Activated CD8-positive, alpha-beta T cell treated with anti-CD3 and anti-CD28 coated beads for 36 hours (primary cell): ENCODE results near the gene DOCK3. TPM values are rescaled to one million over a fixed set of nuclear protein-coding genes. Genes with fewer than 3 reads are reported as not detected.

ENCODE experiments used
- ATAC-seq: fragments of 200-7000 bp; cut with Tn5 transposase; one replicate; pipeline ENCODE4 v1.10.0; 2021; ENCODE audit warnings: mild to moderate bottlenecking, moderate library complexity
- CTCF ChIA-PET: fragments of 350-600 bp; sonication (Branson Sonifier 250); formaldehyde crosslinking; loops from one replicate; lab custom pipeline; 2021; ENCODE audit warnings: antibody characterized with exemption; lab: Charles Lee
- POLR2A ChIA-PET: fragments of 350-600 bp; sonication (Branson Sonifier 250); formaldehyde crosslinking; loops from one replicate; lab custom pipeline; 2021; ENCODE audit warnings: antibody characterized with exemption; lab: Charles Lee
- DNase-seq: peaks from one replicate; pipeline ENCODE4 v3.0.0-alpha.2; 2020
- H3K27ac Mint-ChIP-seq: one replicate; pipeline ENCODE4 v1.8.0; 2021; ENCODE audit warnings: mild to moderate bottlenecking, mixed read lengths
- H3K27me3 Mint-ChIP-seq: one replicate; pipeline ENCODE4 v1.8.0; 2021; ENCODE audit warnings: mixed read lengths
- H3K36me3 Mint-ChIP-seq: one replicate; pipeline ENCODE4 v1.8.0; 2021; ENCODE audit warnings: low read depth, mixed read lengths
- H3K4me1 Mint-ChIP-seq: one replicate; pipeline ENCODE4 v1.8.0; 2021; ENCODE audit warnings: low read depth, mixed read lengths
- H3K4me3 Mint-ChIP-seq: one replicate; pipeline ENCODE4 v1.8.0; 2021; ENCODE audit warnings: mild to moderate bottlenecking, moderate library complexity, mixed read lengths
- H3K9me3 Mint-ChIP-seq: one replicate; pipeline ENCODE4 v1.8.0; 2021; ENCODE audit warnings: mixed read lengths
- CTCF ChIP-seq: fragments of 200-600 bp; IDR thresholded peaks from one replicate; pipeline ENCODE4 v1.8.0; 2022; ENCODE audit warnings: antibody characterized with exemption, mild to moderate bottlenecking
- intact Hi-C: fragments of 100-400 bp; cut with micrococcal nuclease; formaldehyde crosslinking; loops from one replicate; pipeline ENCODE4 v1.10.0; 2022
- total RNA-seq, 2 experiments: library from RNA; stranded (reverse); gene quantifications; one replicate each; pipeline ENCODE4 v1.2.3, GENCODE V29; 2021

The DOCK3 gene
- total RNA-seq, 2 experiments from 2014 or later = 3.6 to 4.2 TPM

DNA sequence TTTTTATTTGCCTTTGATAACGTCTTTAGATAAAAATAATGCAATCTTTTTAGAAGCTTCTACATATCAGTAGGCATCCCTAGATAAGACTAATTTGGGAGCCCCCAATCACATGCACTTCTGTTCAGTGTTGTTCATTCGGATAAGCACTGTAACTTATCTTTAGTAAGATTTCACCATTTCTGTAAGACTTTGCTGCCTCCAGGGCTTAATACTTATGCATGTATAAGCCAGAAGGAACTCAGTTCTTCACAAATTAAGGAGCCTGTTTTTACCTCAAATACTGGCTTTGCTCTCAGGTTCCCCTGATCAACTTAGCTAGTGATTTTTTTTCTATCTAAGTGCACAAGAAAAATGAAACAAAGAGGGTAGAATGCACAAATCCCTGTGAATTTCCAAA is 20.3 kb downstream of the DOCK3 start:
- Mint-ChIP-seq H3K27ac (no peak overlapping the region), H3K4me3 (no peak overlapping the region), H3K9me3 (peaks cover 10% of the 10 kb centered on the region), H3K4me1 (no peaks in the 10 kb centered on the region), H3K36me3 (peaks cover 4% of the 10 kb centered on the region), H3K27me3 (peaks cover 2% of the 10 kb centered on the region)
- ChIA-PET CTCF (no interaction called here), POLR2A (no interaction called here)
- no peak for ATAC-seq
- no peak for TF ChIP-seq CTCF
- no peak for DNase-seq
- intact Hi-C loops = no loop called here

DNA sequence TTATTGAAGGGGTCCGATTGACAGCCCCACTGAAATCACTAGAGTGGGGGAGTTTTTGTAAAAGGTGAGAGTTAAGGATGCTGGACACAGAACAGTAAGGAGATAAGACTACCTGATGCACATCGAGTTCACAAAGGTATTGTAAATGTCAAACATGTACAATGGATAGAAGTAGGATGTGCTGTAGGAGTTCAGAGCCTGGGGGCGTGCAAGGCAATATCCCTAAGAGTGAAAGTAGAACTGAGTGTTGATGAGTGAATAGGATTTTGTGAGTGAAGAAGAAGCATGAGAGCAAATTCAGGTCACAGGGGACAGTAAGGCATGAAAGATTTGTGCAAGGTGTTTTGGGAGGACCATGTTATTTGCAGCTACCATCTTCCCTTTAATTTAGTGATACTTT is 21.5 kb downstream of the DOCK3 start:
- ATAC-seq (no peak), DNase-seq (no peak)
- ChIA-PET CTCF (no interaction called here), POLR2A (no interaction called here)
- peaks cover 4% of the 10 kb centered on the region for H3K36me3 Mint-ChIP-seq
- H3K4me1 Mint-ChIP-seq = no peaks in the 10 kb centered on the region
- H3K27ac Mint-ChIP-seq = no peak overlapping the region
- no peak for TF ChIP-seq CTCF
- intact Hi-C loops = no loop called here
- H3K27me3 Mint-ChIP-seq = peaks cover 2% of the 10 kb centered on the region
- no peak overlapping the region for H3K4me3 Mint-ChIP-seq
- H3K9me3 Mint-ChIP-seq = peaks cover 10% of the 10 kb centered on the region

- ChIA-PET POLR2A (no interaction called here), CTCF (no interaction called here)
- DNase-seq (no peak), ATAC-seq (no peak)
- Mint-ChIP-seq H3K27me3 (peaks cover 5% of the 10 kb centered on the region), H3K9me3 (peaks cover 10% of the 10 kb centered on the region), H3K4me1 (no peaks in the 10 kb centered on the region), H3K36me3 (peaks cover 6% of the 10 kb centered on the region), H3K4me3 (no peak overlapping the region), H3K27ac (no peak overlapping the region)
- no peak for TF ChIP-seq CTCF
- intact Hi-C loops = no loop called here
These were observed 23.5 kb downstream of the DOCK3 start for GRCh38 chr3:50698269-50698668.

GRCh38 chr3:50708620-50709019 is 33.9 kb downstream of the DOCK3 start:
- intact Hi-C loops = no loop called here
- Mint-ChIP-seq H3K27ac (no peak overlapping the region), H3K4me1 (peaks cover 12% of the 10 kb centered on the region), H3K27me3 (peaks cover 2% of the 10 kb centered on the region), H3K9me3 (no peaks in the 10 kb centered on the region), H3K4me3 (no peak overlapping the region), H3K36me3 (peaks cover 2% of the 10 kb centered on the region)
- ChIA-PET CTCF (interaction anchor here (0.6 to 1.1 kb wide), 3 partner anchors 14 to 96 kb away, joined by 3 read pairs; no protein-coding TSS in a partner anchor), POLR2A (no interaction called here)
- ATAC-seq (no peak), DNase-seq (peak; percentile 40)
- TF ChIP-seq CTCF = no peak

DNA sequence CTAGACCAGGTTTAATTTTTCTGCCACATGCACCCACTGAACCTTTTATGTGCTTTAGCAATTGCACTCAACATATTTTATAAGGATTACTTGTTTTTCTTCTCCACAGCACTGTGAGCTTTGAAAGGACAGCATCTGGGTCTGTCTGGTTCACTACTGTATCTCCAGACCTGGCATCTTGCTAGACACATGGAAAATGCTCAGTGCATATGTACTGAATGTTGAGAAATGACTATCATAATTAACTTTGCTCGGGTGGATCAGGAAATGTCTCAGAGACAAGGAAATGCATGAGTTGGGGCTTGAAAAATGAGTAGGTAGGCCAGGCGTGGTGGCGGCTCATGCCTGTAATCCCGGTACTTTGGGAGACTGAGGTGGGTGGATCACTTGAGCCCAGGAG is 40.2 kb downstream of the DOCK3 start:
- H3K36me3 Mint-ChIP-seq = no peaks in the 10 kb centered on the region
- no peaks in the 10 kb centered on the region for H3K27me3 Mint-ChIP-seq
- intact Hi-C loops = no loop called here
- POLR2A ChIA-PET = no interaction called here
- no peak overlapping the region for H3K4me3 Mint-ChIP-seq
- CTCF ChIA-PET = no interaction called here
- no peak for TF ChIP-seq CTCF
- no peaks in the 10 kb centered on the region for H3K9me3 Mint-ChIP-seq
- H3K4me1 Mint-ChIP-seq = no peaks in the 10 kb centered on the region
- DNase-seq (no peak), ATAC-seq (no peak)
- no peak overlapping the region for H3K27ac Mint-ChIP-seq
